ENCODE results near the gene ACOX2. TPM values are rescaled to one million over a fixed set of nuclear protein-coding genes. Genes with fewer than 3 reads are reported as not detected.

ACOX2 gene
- polyA plus RNA-seq, 2 of the 4 experiments (the other 2 are of a cell fraction), result 4.8 to 23.2 TPM

DNA sequence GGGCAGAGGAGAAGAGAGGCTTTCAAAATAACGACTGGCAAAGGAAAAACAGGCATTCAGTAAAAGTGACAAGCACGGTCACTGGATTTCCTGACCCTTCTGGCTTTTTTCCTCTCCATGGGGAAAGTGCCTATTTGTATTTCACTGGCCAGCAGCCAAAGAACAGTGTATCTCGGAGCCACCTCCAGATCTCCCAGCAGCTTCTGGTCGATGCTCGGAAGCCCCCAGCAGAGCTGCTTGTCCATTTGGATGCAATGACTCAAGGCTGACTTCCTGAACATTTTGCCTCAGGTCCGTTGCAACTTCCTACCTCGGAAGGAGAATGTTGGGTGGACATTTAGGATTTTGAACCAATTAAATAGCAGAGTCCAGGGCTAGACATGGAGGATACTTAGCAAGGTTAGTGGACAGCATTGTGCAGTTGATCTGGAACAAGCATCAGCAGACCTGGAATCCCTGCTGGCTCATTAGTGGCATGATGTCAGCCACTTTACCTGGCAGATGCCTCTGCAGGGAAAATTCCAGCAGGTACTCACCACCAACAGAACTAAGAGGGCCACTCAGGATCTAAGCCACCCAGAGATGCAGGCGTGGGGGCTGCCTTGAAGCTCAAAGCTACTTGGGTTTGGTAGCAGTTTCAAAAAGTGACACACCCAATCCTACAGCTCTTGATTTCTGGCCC lies 39.1 kb upstream of the ACOX2 start:
- Histone ChIP-seq H3K27ac (no peak overlapping the region), H3K4me2 (no peak overlapping the region), H3K9me3 (no peaks in the 10 kb centered on the region), H3K4me1 (peaks cover 5% of the 10 kb centered on the region; the same call in 1 of the 3 replicates), H3K4me3 (no peak overlapping the region)
- 41% methylated on average over 8 of the region's 8 CpGs for WGBS (ENCODE audit: missing lambda C conversion rate)
- POLR2A ChIA-PET, result no interaction called here
- DNase-seq (ENCODE audit: low read depth in 1 of 2, low spot score in 1 of 2) (no peak), FAIRE-seq (no peak), ATAC-seq (no peak)
- CTCF ChIA-PET, result interaction anchor here (1.0 to 2.6 kb wide), 3 partner anchors 7 to 55 kb away, joined by 3 to 17 read pairs (median 5); no protein-coding TSS in a partner anchor
- TF ChIP-seq FOSB (CRISPR knock-in tag; IDR thresholded peaks at IDR 0.05), result no peak
- TF ChIP-seq, protein P1, sequence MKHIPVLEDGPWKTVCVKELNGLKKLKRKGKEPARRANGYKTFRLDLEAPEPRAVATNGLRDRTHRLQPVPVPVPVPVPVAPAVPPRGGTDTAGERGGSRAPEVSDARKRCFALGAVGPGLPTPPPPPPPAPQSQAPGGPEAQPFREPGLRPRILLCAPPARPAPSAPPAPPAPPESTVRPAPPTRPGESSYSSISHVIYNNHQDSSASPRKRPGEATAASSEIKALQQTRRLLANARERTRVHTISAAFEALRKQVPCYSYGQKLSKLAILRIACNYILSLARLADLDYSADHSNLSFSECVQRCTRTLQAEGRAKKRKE (CRISPR knock-in tag; IDR thresholded peaks at IDR 0.05; ENCODE audit: low read depth), result no peak
- TF ChIP-seq, protein P2, sequence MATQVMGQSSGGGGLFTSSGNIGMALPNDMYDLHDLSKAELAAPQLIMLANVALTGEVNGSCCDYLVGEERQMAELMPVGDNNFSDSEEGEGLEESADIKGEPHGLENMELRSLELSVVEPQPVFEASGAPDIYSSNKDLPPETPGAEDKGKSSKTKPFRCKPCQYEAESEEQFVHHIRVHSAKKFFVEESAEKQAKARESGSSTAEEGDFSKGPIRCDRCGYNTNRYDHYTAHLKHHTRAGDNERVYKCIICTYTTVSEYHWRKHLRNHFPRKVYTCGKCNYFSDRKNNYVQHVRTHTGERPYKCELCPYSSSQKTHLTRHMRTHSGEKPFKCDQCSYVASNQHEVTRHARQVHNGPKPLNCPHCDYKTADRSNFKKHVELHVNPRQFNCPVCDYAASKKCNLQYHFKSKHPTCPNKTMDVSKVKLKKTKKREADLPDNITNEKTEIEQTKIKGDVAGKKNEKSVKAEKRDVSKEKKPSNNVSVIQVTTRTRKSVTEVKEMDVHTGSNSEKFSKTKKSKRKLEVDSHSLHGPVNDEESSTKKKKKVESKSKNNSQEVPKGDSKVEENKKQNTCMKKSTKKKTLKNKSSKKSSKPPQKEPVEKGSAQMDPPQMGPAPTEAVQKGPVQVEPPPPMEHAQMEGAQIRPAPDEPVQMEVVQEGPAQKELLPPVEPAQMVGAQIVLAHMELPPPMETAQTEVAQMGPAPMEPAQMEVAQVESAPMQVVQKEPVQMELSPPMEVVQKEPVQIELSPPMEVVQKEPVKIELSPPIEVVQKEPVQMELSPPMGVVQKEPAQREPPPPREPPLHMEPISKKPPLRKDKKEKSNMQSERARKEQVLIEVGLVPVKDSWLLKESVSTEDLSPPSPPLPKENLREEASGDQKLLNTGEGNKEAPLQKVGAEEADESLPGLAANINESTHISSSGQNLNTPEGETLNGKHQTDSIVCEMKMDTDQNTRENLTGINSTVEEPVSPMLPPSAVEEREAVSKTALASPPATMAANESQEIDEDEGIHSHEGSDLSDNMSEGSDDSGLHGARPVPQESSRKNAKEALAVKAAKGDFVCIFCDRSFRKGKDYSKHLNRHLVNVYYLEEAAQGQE (IDR thresholded peaks at IDR 0.05), result no peak
- no peak for TF ChIP-seq SREBF2 (IDR thresholded peaks at IDR 0.05)

DNA sequence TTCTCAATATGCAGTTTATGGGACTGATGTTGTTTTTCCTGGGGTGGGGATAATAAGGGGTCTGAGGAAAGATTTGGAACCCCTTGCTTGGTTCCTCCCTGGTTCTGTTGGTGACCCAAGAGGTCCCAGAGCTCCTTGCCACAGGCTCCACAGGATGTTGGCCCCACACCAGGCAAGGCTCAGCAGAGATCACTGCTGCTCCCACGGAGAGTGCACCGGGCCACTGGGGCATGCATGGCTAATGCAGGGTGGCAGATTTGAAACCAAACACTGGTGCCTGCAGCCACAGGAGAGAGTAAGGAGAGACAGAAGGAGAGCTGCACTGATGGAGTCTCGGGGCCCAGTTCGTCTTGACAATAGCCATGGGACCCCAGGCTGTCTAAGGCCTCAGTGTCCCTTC lies 37.7 kb upstream of the ACOX2 start:
- TF ChIP-seq EHMT2 (IDR thresholded peaks at IDR 0.05; ENCODE audit: low read depth) (no peak), MAZ (IDR thresholded peaks at IDR 0.05; ENCODE audit: borderline replicate concordance, low read depth, low read length) (no peak), ZSCAN20 (CRISPR knock-in tag; IDR thresholded peaks at IDR 0.05) (no peak), KDM5A (IDR thresholded peaks at IDR 0.05) (no peak), NFE2L2 (conservative IDR thresholded peaks at IDR 0.05; ENCODE audit: low read length) (no peak), MYC (IDR thresholded peaks at IDR 0.05; ENCODE audit: borderline replicate concordance, low read length) (no peak), GATA3 (IDR thresholded peaks at IDR 0.05; ENCODE audit: borderline replicate concordance) (no peak)
- H3K9me3 ChIP-seq, result no peaks in the 10 kb centered on the region
- FAIRE-seq (no peak), DNase-seq (ENCODE audit: low read depth in 1 of 2, low spot score in 1 of 2) (no peak), ATAC-seq (no peak)
- H3K4me2 ChIP-seq, result no peak overlapping the region
- H3K4me1 ChIP-seq, result no peaks in the 10 kb centered on the region
- 41% methylated on average over 4 of the region's 4 CpGs for whole genome bisulfite sequencing (ENCODE audit: missing lambda C conversion rate)
- CTCF ChIA-PET, result interaction anchor here (1.0 to 2.8 kb wide), 3 partner anchors 11 to 83 kb away, joined by 5 to 18 read pairs (median 5); no protein-coding TSS in a partner anchor
- POLR2A ChIA-PET, result no interaction called here
- no peak overlapping the region for H3K4me3 ChIP-seq
- H3K27ac ChIP-seq, result no peak overlapping the region

DNA sequence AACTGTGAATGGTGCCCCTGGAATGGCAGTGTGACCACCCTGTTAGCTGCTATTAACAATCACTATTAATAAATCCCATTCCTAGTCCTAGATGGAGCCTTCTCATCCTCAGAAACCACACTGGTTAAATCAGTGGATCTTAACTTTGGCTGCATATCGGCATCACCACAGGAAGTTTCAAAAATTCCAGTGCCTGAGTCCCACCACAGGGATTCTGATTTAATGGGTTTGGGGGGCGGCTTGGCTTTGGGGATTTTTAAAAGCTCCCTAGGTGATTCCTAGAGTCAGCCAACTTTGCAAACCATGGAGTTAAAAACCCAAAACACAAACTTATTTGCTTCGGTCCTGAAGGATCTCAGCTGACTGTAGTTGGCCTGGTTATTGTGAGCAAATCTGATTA lies 37.1 kb upstream of the ACOX2 start:
- ATAC-seq, result no peak
- no peak overlapping the region for H3K27ac ChIP-seq
- ChIA-PET CTCF (interaction anchor here (1.0 to 8.8 kb wide), 6 partner anchors 10 to 83 kb away, joined by 3 to 60 read pairs (median 4); no protein-coding TSS in a partner anchor), POLR2A (no interaction called here)
- TF ChIP-seq, protein P3, sequence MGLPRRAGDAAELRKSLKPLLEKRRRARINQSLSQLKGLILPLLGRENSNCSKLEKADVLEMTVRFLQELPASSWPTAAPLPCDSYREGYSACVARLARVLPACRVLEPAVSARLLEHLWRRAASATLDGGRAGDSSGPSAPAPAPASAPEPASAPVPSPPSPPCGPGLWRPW (IDR thresholded peaks at IDR 0.05), result no peak
- no peak for TF ChIP-seq SMC3 (IDR thresholded peaks at IDR 0.05)
- TF ChIP-seq RCOR1 (IDR thresholded peaks at IDR 0.05; ENCODE audit: low read depth, low read length), result no peak
- no peak for TF ChIP-seq NPAS2 (CRISPR knock-in tag; IDR thresholded peaks at IDR 0.05; ENCODE audit: borderline replicate concordance)
- TF ChIP-seq FOSB (CRISPR knock-in tag; IDR thresholded peaks at IDR 0.05), result no peak
- no peak for TF ChIP-seq HOXA7 (CRISPR knock-in tag; IDR thresholded peaks at IDR 0.05)
- no peak for TF ChIP-seq ZNF302 (CRISPR knock-in tag; IDR thresholded peaks at IDR 0.05)
- TF ChIP-seq HOXB13 (CRISPR knock-in tag; IDR thresholded peaks at IDR 0.05; ENCODE audit: low read depth), result no peak
- TF ChIP-seq CHD4 (IDR thresholded peaks at IDR 0.05; ENCODE audit: borderline replicate concordance), result no peak
- no peak for TF ChIP-seq KDM1A (IDR thresholded peaks at IDR 0.05; ENCODE audit: low read depth)
- TF ChIP-seq RFX5 (IDR thresholded peaks at IDR 0.05), result no peak
- TF ChIP-seq MYC (IDR thresholded peaks at IDR 0.05; ENCODE audit: borderline replicate concordance, low read length), result no peak
- no peak for TF ChIP-seq BHLHE40 (IDR thresholded peaks at IDR 0.05; ENCODE audit: low read depth, low read length)
- no peak for TF ChIP-seq ZFP36 (IDR thresholded peaks at IDR 0.05; ENCODE audit: borderline replicate concordance, partially characterized antibody)
- TF ChIP-seq CBX8 (IDR thresholded peaks at IDR 0.05), result no peak
- no peak for TF ChIP-seq CEBPB (IDR thresholded peaks at IDR 0.05)
- TF ChIP-seq POLR2AphosphoS2 (conservative IDR thresholded peaks at IDR 0.05; ENCODE audit: low read length), result no peak
- TF ChIP-seq RNF2 (IDR thresholded peaks at IDR 0.05; ENCODE audit: borderline replicate concordance, low read depth), result no peak
- TF ChIP-seq, protein P4, sequence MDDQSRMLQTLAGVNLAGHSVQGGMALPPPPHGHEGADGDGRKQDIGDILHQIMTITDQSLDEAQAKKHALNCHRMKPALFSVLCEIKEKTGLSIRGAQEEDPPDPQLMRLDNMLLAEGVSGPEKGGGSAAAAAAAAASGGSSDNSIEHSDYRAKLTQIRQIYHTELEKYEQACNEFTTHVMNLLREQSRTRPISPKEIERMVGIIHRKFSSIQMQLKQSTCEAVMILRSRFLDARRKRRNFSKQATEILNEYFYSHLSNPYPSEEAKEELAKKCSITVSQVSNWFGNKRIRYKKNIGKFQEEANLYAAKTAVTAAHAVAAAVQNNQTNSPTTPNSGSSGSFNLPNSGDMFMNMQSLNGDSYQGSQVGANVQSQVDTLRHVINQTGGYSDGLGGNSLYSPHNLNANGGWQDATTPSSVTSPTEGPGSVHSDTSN (IDR thresholded peaks at IDR 0.05), result no peak
- TF ChIP-seq NFE2L2 (conservative IDR thresholded peaks at IDR 0.05; ENCODE audit: low read length), result no peak
- no peak for DNase-seq (ENCODE audit: low read depth in 1 of 2, low spot score in 1 of 2)
- H3K4me2 ChIP-seq, result no peak overlapping the region
- no peak for FAIRE-seq
- no peak overlapping the region for H3K4me3 ChIP-seq
- WGBS (ENCODE audit: missing lambda C conversion rate), result 46% methylated on average over 3 of the region's 3 CpGs
- H3K4me1 ChIP-seq, result no peaks in the 10 kb centered on the region
- H3K9me3 ChIP-seq, result no peaks in the 10 kb centered on the region
